Stimulated activated CD4-positive, alpha-beta T cell treated with anti-CD3 and anti-CD28 coated beads, Interleukin-12 subunit alpha, Interleukin-12 subunit beta, amount 100 ng/mL, for 4 hours (primary cell): ENCODE results near the gene HAUS7.

Experiments used
- DNase-seq: peaks from one replicate; pipeline ENCODE4 v3.0.0-alpha.2; 2020

Gene HAUS7

GRCh38 chrX:153475751-153476281 lies 5.4 kb upstream of the HAUS7 start:
- no peak for DNase-seq

DNA sequence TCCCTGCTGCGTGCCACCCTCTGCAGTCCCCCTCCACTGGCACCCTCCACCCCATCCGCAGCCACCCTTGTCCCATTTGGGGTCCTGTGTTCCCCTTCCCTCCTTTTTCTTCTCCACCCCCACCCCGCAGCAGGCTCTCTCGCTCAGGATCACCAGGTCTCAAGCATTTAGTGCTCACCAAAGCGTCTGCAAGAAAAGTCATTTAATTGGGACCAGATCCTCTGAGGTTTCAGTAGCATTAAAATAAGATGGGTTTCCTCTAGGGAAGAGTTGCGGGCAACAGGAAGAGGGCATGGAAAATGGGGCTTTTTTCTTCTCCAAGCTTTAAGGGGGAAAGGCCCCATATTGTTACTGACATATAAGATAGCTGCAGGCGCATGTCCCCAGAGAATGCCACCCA lies 4.9 kb upstream of the HAUS7 start:
- no peak for DNase-seq

DNA sequence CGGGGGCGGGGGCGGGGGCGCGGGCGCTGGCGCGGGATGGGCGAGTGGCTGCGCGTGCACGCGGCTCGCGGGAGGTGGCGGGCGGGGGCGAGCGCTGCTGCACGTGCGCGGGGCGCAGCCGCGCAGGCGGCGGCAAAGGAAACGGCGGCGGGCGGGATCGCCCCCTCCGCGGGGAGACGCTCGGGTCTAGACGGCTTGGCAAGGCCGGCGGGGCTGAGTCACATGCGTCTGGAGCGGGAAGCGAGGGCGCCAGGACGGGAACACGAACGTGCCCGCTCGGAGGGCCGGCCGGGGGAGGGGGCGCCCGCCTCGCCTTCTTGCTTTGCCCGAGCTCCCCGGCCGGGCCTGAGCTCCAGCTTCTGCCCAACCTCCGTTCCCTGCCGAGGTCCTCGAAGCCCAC lies 4.3 kb upstream of the HAUS7 start:
- DNase-seq: peak; percentile 39

GRCh38 chrX:153474266-153474665 lies 3.9 kb upstream of the HAUS7 start:
- no peak for DNase-seq

DNA sequence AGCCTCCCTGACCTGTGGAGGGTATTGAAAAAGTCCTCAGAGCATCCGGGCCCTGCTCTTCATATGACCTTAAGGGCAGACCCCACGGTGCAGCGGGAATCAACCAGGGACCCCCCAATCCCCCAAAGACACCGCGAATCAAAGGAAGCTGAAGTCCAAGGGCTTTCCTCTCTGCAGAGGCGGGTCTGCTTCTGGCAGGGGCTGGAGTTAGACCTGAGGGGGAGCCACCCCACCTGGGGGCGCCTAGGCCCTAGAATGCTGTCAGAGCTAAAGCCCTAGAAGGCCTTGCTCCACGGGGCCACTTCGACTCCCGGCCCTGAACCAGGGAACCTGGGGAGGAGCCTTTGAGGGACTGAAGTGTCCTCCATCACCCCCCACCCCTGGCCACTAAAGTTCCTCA lies 2.8 kb upstream of the HAUS7 start:
- DNase-seq: no peak

DNA sequence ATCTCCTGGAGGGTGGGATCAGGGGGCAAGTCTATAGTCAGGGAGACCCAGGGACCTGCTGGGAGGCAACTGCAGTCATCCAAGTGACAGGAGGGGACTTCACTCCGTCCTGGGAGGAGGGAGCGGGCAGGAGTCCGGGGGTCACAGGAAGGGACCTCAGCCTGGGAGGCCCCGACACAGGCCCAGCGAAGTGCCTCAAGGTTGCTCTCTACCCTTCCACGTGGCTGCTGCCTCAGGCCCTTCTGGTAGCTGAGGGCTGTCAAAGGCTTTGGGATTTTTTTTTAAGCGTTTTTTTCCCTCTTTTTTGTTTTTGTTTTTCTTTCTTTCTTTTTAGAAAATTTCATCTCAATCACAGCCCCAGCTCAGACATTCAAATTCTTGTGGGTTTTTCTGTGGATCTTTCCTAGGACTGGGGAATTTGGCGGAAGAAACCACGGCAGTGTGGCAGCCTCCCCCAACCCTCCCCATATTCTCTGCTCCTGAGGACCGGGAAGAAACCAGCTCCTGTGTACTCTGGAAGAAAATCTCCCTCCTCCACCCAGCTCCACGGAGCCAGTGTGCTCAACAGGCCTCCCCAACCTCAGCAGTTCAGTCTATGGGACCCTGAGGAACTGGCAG lies 1.4 kb upstream of the HAUS7 start:
- no peak for DNase-seq

DNA sequence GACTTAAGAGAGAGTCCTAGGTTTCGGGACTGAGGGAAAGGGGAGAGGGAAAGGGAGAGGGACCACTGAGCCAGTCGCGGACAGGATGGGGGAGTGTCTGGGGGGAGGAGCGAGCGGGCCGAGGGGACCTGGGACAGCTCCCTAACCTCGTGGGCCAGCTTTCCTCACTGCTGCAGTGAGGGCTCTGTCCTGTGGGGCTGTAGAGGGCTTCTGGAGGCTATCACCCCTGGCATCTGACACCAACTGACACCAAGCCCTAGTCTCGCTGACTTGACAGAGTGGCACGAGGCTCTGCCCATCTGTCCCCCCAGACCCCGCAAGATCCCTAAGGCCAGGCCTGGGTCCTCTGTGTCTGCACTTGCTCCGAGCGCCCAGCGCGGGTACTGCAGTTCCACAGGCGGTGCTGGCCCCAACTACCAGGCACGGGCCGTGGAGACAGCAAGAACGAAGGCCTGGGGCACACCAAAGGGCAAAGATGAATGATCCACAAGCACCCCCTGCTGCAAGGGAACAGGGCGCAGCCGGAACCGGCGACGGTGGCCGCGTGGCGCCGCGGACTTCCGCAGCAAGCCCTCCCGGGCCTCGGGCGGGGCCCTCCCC lies 465 bp downstream of the HAUS7 start:
- DNase-seq: peak; percentile 32

DNA sequence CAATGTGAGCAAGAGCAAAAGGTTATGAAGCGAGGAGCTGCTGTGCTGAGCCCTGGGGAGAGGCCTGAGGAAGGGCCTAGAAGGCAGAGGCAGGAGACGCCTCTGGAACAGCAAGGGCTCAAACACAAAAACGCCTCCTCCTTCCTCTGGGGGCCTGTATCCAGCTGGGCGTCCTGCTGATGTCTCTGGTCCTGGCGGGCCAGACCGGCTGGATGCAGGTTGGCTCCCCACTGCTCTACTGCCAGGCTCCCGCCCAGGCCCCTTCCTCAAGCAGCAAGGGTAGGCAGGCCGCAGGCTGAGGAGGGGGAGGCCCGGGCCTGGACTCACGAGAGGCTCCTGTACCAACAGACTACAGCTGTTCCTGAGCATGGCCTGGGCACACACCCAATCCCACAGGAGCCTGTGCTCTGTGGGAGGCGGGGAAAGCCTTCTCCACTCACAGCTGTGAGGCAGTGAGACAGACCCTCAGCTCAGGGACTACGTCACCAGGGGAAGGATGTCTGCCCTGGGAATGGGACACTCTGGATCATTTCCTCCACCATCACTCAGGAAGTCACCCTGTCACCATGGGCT lies 2.3 kb downstream of the HAUS7 start:
- no peak for DNase-seq

DNA sequence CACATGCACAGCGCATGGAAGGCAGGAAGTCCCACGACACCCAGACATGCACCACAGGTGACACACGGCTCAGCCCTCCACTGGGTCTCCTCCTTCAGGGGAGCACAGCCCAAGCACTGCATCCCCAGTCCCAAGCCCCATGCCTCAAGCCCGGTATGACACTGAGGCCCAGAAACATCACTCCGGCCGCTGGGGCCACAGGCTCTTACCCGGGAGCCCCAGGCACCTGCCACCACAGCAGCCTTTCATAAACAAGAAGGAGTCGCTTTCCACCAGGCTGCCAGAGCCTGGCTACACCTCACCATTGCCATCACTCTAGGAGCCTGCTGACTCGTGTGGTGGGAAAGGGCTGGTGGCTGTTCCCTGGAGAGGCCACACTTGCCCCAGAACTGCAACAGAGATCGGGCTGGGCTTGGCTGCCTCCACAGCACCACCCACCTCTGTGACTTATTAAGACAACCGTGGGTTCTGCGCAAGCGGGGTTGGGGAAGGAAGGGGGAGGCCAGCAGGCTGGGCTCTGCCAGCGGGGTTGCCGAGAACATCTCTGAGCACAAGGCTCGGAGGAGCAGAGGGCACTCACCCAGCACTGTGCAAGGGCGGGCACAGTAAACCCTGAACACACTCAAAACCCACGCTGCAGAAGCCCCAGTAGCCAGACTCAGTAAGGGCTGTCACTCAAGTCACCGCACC lies 4.5 kb downstream of the HAUS7 start:
- no peak for DNase-seq

GRCh38 chrX:153464116-153464515 lies 6.3 kb downstream of the HAUS7 start:
- no peak for DNase-seq

GRCh38 chrX:153463556-153463955 lies 6.8 kb downstream of the HAUS7 start:
- no peak for DNase-seq

DNA sequence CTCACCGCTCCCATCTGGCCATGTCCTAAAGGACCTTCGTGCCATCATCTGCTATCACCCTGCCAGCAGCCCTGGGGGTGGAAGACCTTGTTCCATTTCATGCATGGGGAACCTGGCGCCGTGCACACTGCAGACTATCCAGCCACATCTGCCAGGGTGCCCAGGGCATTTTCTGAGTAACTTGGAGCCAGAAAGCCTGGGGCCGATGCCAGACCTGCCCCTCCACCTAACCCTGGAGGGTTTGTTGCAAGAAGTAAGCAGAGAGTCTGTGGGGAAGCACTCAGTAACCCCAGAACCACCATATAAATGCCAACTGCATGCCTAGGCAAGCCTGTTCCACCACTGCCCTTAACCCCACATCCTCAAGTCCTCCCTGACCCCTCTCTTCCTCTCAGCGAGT lies 7.3 kb downstream of the HAUS7 start:
- DNase-seq: no peak

DNA sequence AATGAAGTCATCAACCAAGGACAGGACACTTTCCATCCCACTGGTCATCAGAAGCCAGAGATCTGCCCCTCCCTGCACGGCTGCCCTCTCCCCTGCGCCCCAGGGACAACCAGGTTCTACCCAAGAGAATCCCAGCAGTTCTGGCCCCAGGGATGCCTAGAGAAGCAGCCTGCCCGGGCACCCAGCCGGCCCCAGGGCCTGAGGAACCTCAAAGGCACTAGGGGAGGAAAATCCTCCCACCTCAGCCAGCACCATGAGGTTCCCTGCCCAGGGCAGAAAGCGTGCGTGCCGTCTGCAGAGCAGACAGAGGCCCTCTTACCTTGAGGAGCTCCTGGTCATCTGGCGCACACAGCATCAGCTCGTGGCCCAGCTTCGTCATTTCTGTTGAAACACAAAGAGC lies 8.1 kb downstream of the HAUS7 start:
- no peak for DNase-seq

DNA sequence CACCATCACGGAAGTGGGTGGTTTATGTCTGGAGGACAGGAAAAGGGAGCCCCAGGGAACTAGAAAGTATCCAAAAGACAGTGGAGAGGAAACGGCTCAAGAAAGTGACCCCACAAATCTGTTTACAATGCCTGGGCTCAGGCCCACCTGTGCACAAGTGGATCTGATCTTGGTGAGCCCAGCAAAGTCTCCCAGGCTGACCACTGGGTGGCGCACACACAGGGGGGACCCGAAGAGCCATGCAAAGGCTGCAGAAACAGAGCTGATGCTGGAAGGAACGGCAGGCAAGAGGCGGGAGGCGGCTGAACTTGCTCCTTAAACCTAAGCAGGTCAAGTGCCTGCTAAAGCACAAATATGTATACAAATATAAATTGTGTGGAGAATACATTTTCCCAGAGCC lies 9.6 kb downstream of the HAUS7 start:
- peak; percentile 40 for DNase-seq

GRCh38 chrX:153459986-153460385 lies 10.4 kb downstream of the HAUS7 start:
- no peak for DNase-seq

GRCh38 chrX:153458476-153458875 lies 11.9 kb downstream of the HAUS7 start:
- DNase-seq: no peak

DNA sequence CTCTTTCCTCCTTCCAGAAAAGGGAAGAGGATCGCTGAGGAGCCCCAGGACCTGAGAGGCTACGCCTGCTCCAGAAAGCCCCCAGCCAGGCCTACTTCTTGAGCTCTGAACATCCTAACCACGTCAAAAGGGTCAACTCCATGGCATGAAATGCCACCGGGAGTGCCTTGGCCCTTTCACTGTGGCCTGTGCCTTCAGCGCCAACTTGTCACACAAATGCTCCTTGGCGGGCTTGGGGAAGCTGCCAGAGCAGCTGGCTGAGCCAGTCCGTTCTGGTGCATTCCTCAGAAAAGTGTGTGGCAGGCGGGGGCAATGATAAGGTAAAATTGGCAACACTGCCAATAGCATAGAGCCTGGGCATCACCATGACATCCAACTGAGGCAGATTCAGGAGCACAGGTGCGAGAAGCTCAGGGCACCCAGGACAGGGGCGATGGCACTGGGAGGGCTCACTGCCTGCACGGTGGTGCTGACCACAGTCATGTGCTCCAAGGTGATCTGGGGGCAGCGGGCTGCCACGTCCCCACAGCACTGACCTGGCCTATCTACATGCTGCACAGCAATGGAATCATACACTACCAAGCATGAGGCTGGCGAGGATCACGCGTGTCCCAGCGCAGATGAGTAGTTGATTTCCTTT lies 12.4 kb downstream of the HAUS7 start:
- no peak for DNase-seq

DNA sequence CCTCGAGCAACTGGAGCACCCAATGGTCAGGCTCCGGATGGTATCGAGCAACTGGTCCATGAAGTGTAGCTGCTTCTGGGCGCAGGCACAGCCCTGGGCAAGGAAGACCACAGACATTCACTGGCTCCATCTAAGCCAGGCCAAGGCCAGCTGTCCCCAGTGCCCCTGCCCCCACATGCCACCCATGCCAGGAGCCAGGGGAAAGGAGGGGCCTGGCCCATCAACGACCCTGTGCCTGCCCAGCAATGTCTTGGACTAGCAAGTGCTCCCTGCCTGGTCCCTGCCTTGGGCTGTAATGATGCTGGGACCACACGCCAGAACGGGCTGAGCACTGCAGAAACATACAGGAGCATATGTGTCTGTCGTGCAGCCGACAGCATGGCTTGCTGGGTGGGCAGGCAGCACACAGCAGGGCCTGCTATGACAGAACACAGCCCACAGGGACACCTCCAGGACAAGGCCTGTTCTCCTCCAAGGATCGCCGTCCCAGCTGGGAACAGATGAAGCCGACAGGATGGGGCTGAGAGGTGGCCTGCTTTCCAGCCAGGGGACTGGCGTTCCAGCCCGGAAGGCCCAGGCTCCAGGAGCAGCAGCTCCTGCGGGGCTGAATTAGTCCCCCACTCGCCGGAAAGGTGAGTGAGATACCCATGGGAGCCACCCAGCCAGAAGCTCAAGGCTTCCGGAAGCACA lies 13.1 kb downstream of the HAUS7 start:
- no peak for DNase-seq

DNA sequence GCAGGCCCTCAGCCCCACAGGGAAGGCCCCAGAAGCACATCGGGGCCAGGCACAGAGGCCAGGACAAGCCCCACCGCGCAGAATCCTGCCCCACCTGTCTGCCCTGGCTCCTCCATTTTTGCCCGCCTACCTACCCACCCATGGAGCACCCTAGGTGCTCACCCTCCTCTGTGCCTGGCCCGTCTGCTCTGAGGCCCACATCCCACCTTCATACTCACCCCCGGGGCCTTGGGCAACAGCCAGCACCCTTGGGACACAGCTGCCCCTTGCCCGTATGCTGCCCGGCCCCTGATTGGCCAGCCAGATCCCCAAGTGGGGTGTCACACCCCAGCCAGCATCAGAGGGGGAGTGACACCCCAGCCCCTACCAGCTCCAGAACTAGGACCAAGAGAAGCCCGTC lies 13.7 kb downstream of the HAUS7 start:
- no peak for DNase-seq

GRCh38 chrX:153456161-153456560 lies 14.2 kb downstream of the HAUS7 start:
- DNase-seq: no peak

- no peak for DNase-seq
These were observed 14.8 kb downstream of the HAUS7 start for GRCh38 chrX:153455571-153455970.

DNA sequence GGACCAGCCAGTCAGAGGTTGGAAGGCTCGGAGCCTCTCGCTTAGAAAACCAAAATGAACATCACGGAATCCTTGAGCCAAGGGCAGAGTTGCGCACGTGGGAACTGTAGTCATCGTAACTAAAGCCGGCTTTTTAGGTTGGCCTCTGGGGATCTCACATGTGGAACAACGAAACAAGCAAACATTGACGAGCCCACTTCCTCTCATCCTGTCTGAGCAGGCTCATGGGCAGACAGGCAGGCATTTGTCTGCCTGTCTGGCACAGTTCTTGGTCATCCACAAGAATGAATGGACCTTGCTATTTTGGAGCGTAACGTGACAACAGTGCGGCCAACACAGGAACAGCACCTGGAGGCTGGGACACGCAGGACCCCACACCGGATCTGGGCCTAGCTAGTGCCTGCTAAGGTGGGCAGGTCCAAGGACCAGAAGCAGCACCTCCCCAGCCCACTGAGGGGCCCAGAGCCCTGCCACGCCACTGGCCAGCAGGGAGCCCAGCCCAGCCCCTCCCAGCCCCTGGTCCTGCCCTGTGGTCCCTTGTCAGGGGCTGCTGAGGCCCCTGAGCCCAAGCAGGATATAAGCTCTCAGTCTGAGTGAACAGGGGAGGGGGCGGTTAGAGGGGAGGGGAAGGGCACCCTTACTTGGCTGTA lies 15.3 kb downstream of the HAUS7 start:
- DNase-seq: no peak

GRCh38 chrX:153450949-153451277 lies 19.5 kb downstream of the HAUS7 start:
- no peak for DNase-seq
